Measurements from ENCODE around the gene MGAT3. TPM values are rescaled to one million over a fixed set of nuclear protein-coding genes. Genes with fewer than 3 reads are reported as not detected.

The MGAT3 gene
- total RNA-seq, 2 experiments from 2014 or later, result 16.3 to 44.3 TPM

DNA sequence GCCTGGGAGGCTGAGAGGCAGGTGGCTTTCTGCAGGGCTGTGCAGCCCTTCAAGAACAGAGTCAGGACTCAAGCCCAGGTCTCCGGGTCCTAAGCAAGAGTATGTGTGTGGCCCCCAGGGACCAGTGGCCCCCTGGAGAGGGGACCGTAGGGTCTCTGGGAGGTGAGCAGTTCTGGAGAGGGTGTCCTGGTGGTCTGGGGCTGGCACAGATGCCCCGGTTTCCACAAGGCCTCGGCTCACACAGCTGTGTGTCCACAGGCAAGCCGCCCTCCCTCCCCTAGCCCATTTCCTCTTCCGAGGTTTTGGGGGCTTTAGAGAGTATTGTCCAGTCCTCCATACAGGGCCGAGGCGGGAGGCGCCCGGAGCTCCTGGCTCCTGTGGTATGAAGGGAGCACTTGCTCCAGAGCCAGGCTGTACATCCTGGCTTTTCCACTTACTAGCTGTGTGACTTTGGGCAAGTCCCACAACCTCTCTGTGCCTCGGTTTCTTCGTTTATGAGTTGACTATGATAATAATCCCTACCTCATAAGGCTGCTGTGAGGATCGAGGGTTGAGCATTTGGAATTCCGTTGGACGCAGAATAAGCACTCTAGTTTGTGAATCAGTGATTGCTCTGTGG is 79.1 kb downstream of the MGAT3 start:
- CTCF ChIA-PET (ENCODE audit: unreplicated experiment), result no interaction called here
- no TSS peak for BruUV-seq (replicated peaks)
- POLR2A ChIA-PET, result no interaction called here
- no peak overlapping the region for H2AFZ ChIP-seq (ENCODE audit: low read length)
- no peak overlapping the region for H3K4me2 ChIP-seq (ENCODE audit: low read length)
- peaks cover 2% of the 10 kb centered on the region; the same call in 1 of the 2 replicates for H4K20me1 ChIP-seq (ENCODE audit: insufficient read depth, low read length)
- H3K9me2 ChIP-seq (ENCODE audit: insufficient read depth, low read length), result no peaks in the 10 kb centered on the region
- DNase-seq (ENCODE audit: low spot score), result no peak
- TF ChIP-seq, protein P1, sequence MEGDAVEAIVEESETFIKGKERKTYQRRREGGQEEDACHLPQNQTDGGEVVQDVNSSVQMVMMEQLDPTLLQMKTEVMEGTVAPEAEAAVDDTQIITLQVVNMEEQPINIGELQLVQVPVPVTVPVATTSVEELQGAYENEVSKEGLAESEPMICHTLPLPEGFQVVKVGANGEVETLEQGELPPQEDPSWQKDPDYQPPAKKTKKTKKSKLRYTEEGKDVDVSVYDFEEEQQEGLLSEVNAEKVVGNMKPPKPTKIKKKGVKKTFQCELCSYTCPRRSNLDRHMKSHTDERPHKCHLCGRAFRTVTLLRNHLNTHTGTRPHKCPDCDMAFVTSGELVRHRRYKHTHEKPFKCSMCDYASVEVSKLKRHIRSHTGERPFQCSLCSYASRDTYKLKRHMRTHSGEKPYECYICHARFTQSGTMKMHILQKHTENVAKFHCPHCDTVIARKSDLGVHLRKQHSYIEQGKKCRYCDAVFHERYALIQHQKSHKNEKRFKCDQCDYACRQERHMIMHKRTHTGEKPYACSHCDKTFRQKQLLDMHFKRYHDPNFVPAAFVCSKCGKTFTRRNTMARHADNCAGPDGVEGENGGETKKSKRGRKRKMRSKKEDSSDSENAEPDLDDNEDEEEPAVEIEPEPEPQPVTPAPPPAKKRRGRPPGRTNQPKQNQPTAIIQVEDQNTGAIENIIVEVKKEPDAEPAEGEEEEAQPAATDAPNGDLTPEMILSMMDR (conservative IDR thresholded peaks at IDR 0.05; ENCODE audit: low read length), result no peak
- TF ChIP-seq EZH2phosphoT487 (IDR thresholded peaks at IDR 0.05; ENCODE audit: borderline replicate concordance, low read depth, low read length), result no peak
- intact Hi-C loops (cut with micrococcal nuclease; ENCODE audit: unreplicated experiment), result loop anchor here (10.0 kb wide), 2 partner anchors 409 to 639 kb away; partner anchors contain the start of gene TNRC6B
- H3K79me2 ChIP-seq (ENCODE audit: insufficient read depth, low read depth, low read length), result peaks cover 15% of the 10 kb centered on the region
- peaks cover 24% of the 10 kb centered on the region for H3K4me1 ChIP-seq (ENCODE audit: insufficient read depth, low read length, poor library complexity, severe bottlenecking)
- H3K4me3 ChIP-seq (ENCODE audit: low read depth, low read length, poor library complexity, severe bottlenecking), result no peak overlapping the region
- H3K9me3 ChIP-seq (ENCODE audit: low read length), result no peaks in the 10 kb centered on the region
- peaks cover 8% of the 10 kb centered on the region for H3K36me3 ChIP-seq (ENCODE audit: insufficient read depth, low read length)
- no peak overlapping the region for H3K27ac ChIP-seq (ENCODE audit: low read depth, low read length, poor library complexity, severe bottlenecking)

DNA sequence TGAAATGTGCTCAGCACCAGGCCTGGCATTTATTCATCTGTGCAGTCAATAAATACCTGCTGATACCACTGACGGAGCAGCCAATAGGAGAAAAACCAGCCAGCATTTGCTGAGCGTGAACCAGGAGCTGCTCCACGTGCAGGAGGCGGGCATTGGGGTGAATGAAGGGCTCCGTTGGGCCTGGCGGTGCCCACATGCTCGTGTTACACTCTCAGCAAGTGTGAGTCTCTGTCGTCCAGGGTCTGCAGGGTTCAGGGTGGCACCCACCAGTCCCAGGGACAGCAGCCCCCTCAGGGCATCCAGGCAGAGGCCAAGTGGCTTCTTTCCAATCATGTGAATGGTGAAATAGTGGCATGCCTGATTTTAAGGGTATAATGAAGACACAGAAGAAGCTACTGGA is 79.9 kb downstream of the MGAT3 start:
- Histone ChIP-seq H3K4me2 (ENCODE audit: low read length) (no peak overlapping the region), H3K36me3 (ENCODE audit: insufficient read depth, low read length) (peaks cover under 1% of the 10 kb centered on the region; the same call in 1 of the 2 replicates), H4K20me1 (ENCODE audit: insufficient read depth, low read length) (no peaks in the 10 kb centered on the region; the same call in 1 of the 2 replicates), H3K79me2 (ENCODE audit: insufficient read depth, low read depth, low read length) (peaks cover 7% of the 10 kb centered on the region), H3K4me1 (ENCODE audit: insufficient read depth, low read length, poor library complexity, severe bottlenecking) (peaks cover 16% of the 10 kb centered on the region), H3K9me2 (ENCODE audit: insufficient read depth, low read length) (no peaks in the 10 kb centered on the region), H3K9me3 (ENCODE audit: low read length) (no peaks in the 10 kb centered on the region), H3K4me3 (ENCODE audit: low read depth, low read length, poor library complexity, severe bottlenecking) (no peak overlapping the region), H3K27ac (ENCODE audit: low read depth, low read length, poor library complexity, severe bottlenecking) (no peak overlapping the region), H2AFZ (ENCODE audit: low read length) (no peak overlapping the region)
- POLR2A ChIA-PET, result no interaction called here
- no TSS peak for BruUV-seq (replicated peaks)
- TF ChIP-seq, protein P1 (conservative IDR thresholded peaks at IDR 0.05; ENCODE audit: low read length), result no peak
- TF ChIP-seq EZH2phosphoT487 (IDR thresholded peaks at IDR 0.05; ENCODE audit: borderline replicate concordance, low read depth, low read length), result no peak
- no peak for DNase-seq (ENCODE audit: low spot score)
- CTCF ChIA-PET (ENCODE audit: unreplicated experiment), result no interaction called here
- intact Hi-C loops (cut with micrococcal nuclease; ENCODE audit: unreplicated experiment), result loop anchor here (10.0 kb wide), 2 partner anchors 408 to 638 kb away; partner anchors contain the start of gene TNRC6B

DNA sequence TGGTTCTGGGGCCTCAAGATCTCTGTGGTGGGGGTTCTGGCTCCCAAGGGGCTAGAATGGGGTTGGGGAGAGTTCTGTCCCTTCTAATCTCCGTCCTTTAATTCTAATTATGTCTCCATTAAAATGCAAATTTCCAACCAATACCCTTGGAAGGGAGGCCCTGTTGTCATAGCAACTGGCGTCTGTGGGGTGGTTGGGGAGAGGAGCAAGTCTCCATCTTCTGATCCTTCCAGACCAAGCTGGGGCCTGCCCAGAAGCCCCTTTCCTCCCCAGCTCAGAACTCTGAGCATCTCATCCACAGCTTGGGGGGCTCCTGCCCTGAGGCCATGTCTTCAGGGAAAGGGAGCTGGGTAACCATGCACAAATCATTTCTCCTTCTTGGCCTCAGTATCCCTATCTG is 81.2 kb downstream of the MGAT3 start:
- no peak overlapping the region for H3K4me3 ChIP-seq (ENCODE audit: low read depth, low read length, poor library complexity, severe bottlenecking)
- no peak for TF ChIP-seq EZH2phosphoT487 (IDR thresholded peaks at IDR 0.05; ENCODE audit: borderline replicate concordance, low read depth, low read length)
- TF ChIP-seq, protein P1 (conservative IDR thresholded peaks at IDR 0.05; ENCODE audit: low read length), result no peak
- peaks cover 14% of the 10 kb centered on the region for H3K4me1 ChIP-seq (ENCODE audit: insufficient read depth, low read length, poor library complexity, severe bottlenecking)
- no TSS peak for BruUV-seq (replicated peaks)
- intact Hi-C loops (cut with micrococcal nuclease; ENCODE audit: unreplicated experiment), result loop anchor here (10.0 kb wide), 2 partner anchors 407 to 637 kb away; partner anchors contain the start of gene TNRC6B
- H3K79me2 ChIP-seq (ENCODE audit: insufficient read depth, low read depth, low read length), result no peaks in the 10 kb centered on the region
- no peak overlapping the region for H3K4me2 ChIP-seq (ENCODE audit: low read length)
- no peak overlapping the region for H3K27ac ChIP-seq (ENCODE audit: low read depth, low read length, poor library complexity, severe bottlenecking)
- no peaks in the 10 kb centered on the region for H4K20me1 ChIP-seq (ENCODE audit: insufficient read depth, low read length)
- H3K36me3 ChIP-seq (ENCODE audit: insufficient read depth, low read length), result no peaks in the 10 kb centered on the region
- POLR2A ChIA-PET, result no interaction called here
- H3K9me2 ChIP-seq (ENCODE audit: insufficient read depth, low read length), result no peaks in the 10 kb centered on the region
- CTCF ChIA-PET (ENCODE audit: unreplicated experiment), result no interaction called here
- DNase-seq (ENCODE audit: low spot score), result no peak
- H2AFZ ChIP-seq (ENCODE audit: low read length), result no peak overlapping the region
- no peaks in the 10 kb centered on the region for H3K9me3 ChIP-seq (ENCODE audit: low read length)

Data from OCI-LY7 (cell line).